A549 treated with GW870086 at 1 μM for 4 hours (cell line): Measurements from ENCODE around the gene TBC1D13. TPM values are rescaled to one million over a fixed set of nuclear protein-coding genes. Genes with fewer than 3 reads are reported as not detected.

Experiments used
- total RNA-seq: library from RNA; stranded (reverse); fragments of 200-300 nt; extraction: Qiagen RNA extraction; gene quantifications from 5 replicates; pipeline ENCODE4 v1.2.3, GENCODE V29; 2022; ENCODE audit warnings: low read depth

The TBC1D13 gene
- 17.8 to 20.8 TPM (median 19.9 TPM) in 5 replicates for total RNA-seq

GRCh38 chr9:128786681-128787601, at the start of gene TBC1D13:
Gene TBC1D13, plus strand, starts transcription at chr9:128787253. Its CDS starts 101 bp downstream, at chr9:128787354.

DNA sequence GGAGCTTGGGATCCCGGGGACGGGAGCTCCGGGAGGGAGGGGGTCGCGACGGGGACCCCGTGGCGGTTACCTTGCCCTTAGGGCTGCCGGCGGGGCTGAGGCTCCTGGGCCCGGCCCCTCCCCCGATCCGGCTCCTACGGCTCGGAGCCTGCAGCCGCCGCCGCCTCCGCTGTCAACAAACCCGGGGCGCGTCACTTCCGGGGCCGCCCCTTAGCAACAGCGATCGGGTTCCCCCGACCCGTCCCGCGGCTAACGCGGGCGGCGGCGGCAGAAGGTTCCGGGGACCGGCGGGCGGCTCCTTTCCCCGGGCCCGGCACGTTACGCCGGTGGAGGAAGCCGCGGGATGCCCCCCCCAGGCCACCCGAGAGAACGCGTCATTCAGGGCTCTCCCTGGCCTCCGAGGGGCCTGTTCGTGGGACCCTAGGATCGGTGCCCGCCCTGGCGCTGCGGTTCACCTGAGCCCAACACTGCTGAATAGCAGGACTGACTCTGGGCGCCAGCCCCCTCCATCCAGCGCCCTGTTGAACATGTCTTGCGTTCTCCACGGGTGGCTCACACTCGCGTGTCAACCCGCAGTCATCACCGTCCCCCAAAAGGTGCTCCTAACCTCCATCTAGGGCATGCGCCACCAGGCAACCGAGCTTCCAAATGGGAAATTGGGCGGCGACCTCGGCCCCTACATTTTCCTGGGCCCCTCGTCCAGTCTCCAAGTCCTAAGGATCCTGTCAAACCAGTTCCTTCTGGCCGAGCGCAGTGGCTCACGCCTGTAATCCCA, 15.1 kb upstream of the TBC1D13 start, which contains the start of gene ZER1:
Gene ZER1, minus strand, starts transcription at position 183 of the 775 bp plus-strand sequence. CDS start 16,362 bp downstream, outside the sequence.

DNA sequence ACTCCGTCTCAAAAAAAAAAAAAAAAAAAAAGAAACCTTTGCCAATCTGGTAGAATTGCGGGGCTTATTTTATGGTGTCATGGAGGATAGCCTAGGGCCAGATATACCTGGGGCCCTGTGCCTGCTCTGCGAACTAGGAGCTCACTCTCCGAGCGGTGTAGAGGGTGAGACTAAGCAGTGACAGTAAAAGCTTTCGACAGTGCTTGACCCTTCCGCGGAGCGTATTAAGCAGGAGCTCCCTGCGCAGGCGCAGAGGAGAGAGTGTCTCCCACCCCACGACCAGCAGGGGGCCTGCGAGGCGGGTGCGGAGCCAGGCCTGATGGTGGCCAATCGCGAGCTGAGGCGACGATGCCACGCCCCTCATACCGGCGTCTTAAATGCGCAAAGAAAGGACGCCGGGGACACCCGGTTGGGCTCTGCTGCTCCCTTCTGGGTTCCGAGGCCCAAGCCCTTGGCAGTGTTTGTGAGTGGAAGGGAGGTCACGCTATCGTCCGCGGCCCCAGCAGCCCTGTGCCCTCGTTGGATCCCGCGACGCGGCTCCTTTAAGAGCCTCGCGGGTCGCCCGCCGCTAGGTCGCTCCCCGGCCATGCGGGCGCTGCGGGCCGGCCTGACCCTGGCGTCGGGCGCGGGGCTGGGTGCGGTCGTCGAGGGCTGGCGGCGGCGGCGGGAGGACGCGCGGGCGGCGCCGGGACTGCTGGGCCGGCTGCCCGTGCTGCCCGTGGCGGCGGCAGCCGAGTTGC, 31.2 kb downstream of the TBC1D13 start, which contains the start of gene ENDOG:
Gene ENDOG, plus strand, starts transcription at position 402 of the 740 bp plus-strand sequence. Its CDS starts 185 bp downstream, at position 587.

DNA sequence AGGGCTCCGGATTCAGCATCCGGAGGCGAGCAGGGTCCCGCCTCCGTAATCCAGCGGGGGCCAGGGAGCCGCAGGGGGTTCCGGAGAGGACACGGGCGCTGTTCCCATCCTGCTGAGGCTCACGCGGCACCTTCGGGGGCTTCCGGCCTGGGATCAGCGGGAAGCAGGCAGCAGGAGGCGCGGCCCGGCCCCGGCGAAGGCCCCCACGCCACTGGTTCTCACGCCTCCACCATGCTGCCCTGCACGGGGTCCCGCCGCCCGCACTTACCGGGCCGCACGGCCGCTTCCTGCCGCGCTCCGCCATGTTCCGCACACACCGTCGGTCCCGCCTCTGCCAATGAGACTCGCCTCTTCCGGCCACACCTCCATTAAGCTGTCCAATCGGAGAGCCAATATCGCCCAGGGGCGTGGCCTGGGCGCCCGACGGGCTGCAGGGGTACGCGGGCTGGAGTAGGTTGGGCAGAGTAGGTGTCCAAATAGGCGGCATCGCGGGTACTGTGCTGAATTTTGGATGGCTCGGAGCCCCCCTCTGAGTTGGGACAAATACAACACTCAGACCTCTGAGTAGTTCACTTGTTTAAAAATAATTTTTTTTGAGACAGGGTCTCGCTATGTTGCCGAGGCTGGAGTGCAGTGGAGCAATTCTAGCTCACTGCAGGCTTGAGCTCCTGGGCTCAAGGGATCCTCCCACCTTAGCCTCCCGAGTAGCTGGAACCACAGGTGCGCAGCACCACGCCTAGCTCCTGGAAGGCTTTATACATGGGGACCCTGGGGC, 42.6 kb downstream of the TBC1D13 start, which contains the start of gene SPOUT1:
Gene SPOUT1, minus strand, starts transcription at position 318 of the 775 bp plus-strand sequence. Its CDS starts 14 bp downstream, at position 304.

Other genes with a start within 250 kb of the TBC1D13 start
- 143 to 151 TPM (median 149 TPM) in 5 replicates for gene SPTAN1, start 234.7 kb upstream of the TBC1D13 start, total RNA-seq
- 98.2 to 144 TPM (median 134 TPM) in 5 replicates for gene DYNC2I2, start 130.4 kb upstream of the TBC1D13 start, total RNA-seq
- gene SET, start 98.0 kb upstream of the TBC1D13 start, total RNA-seq, result 403 to 440 TPM (median 413 TPM) in 5 replicates
- 13.4 to 17.1 TPM (median 14.7 TPM) in 5 replicates for gene PKN3, start 84.8 kb upstream of the TBC1D13 start, total RNA-seq
- gene ZDHHC12, start 63.1 kb upstream of the TBC1D13 start, total RNA-seq, result 71.9 to 93.4 TPM (median 92.8 TPM) in 5 replicates
- 11.4 to 16.4 TPM (median 15.2 TPM) in 5 replicates for gene ZER1, start 15.3 kb upstream of the TBC1D13 start, total RNA-seq
- 18.0 to 35.4 TPM (median 30.6 TPM) in 5 replicates for gene ENDOG, start 31.2 kb downstream of the TBC1D13 start, total RNA-seq
- gene SPOUT1, start 42.5 kb downstream of the TBC1D13 start, total RNA-seq, result 18.2 to 48.5 TPM (median 40.7 TPM) in 5 replicates
- gene KYAT1, start 94.7 kb downstream of the TBC1D13 start, total RNA-seq, result 9.6 to 12.9 TPM (median 11.2 TPM) in 5 replicates
- 78.7 to 100 TPM (median 97.4 TPM) in 5 replicates for gene LRRC8A, start 94.9 kb downstream of the TBC1D13 start, total RNA-seq
- 0.48 TPM in 1 of 5 replicates, not detected in the others for gene PHYHD1, start 133.7 kb downstream of the TBC1D13 start, total RNA-seq
- 33.4 to 41.3 TPM (median 36.7 TPM) in 5 replicates for gene DOLK, start 160.3 kb downstream of the TBC1D13 start, total RNA-seq
- gene NUP188, start 160.4 kb downstream of the TBC1D13 start, total RNA-seq, result 37.0 to 45.2 TPM (median 38.9 TPM) in 5 replicates
- gene SH3GLB2, start 241.1 kb downstream of the TBC1D13 start, total RNA-seq, result 33.8 to 53.5 TPM (median 49.7 TPM) in 5 replicates
- 13.3 to 15.5 TPM (median 13.5 TPM) in 5 replicates for gene MIGA2, start 249.4 kb downstream of the TBC1D13 start, total RNA-seq